ENCODE results near the gene IL17RC. TPM values are rescaled to one million over a fixed set of nuclear protein-coding genes. Genes with fewer than 3 reads are reported as not detected.

Gene IL17RC
- total RNA-seq, 1 experiment from 2014 or later: 17.6 TPM

DNA sequence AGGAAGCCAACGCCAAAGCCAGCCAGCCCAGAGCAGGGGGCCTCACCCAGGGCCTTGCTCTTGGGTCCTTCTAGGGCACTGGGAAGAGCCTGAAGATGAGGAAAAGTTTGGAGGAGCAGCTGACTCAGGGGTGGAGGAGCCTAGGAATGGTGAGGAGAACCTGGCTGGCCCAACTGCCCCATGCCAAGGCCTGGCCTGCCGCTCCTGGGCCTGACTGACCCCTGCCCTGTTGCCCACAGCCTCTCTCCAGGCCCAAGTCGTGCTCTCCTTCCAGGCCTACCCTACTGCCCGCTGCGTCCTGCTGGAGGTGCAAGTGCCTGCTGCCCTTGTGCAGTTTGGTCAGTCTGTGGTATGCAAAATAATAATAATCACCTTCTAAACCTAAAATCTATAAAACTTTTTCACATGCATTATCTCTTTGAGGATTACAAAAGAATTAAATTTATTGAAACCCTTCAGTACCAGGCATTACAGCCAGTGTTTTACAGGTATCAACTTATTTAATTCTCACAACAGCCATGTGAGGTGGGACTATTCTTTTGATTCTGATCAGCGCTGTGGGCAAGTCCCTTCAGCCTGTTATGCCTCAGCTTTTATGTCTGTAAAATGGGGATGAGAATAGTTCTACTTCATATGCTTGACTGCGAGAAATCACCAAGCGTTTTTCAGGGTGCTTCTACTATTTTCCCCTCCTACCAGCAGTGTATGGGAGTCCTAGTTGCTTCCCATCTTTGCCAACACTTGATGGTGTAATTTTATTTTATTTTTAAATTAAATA lies 1.6 kb downstream of the IL17RC start (continued):
- no peak for TF ChIP-seq FOSL1 (IDR thresholded peaks at IDR 0.05; ENCODE audit: low read depth)
- TF ChIP-seq, protein P1, sequence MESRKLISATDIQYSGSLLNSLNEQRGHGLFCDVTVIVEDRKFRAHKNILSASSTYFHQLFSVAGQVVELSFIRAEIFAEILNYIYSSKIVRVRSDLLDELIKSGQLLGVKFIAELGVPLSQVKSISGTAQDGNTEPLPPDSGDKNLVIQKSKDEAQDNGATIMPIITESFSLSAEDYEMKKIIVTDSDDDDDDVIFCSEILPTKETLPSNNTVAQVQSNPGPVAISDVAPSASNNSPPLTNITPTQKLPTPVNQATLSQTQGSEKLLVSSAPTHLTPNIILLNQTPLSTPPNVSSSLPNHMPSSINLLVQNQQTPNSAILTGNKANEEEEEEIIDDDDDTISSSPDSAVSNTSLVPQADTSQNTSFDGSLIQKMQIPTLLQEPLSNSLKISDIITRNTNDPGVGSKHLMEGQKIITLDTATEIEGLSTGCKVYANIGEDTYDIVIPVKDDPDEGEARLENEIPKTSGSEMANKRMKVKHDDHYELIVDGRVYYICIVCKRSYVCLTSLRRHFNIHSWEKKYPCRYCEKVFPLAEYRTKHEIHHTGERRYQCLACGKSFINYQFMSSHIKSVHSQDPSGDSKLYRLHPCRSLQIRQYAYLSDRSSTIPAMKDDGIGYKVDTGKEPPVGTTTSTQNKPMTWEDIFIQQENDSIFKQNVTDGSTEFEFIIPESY (IDR thresholded peaks at IDR 0.05; ENCODE audit: extremely low read depth, insufficient replicate concordance, low read length): no peak
- TF ChIP-seq, protein P2, sequence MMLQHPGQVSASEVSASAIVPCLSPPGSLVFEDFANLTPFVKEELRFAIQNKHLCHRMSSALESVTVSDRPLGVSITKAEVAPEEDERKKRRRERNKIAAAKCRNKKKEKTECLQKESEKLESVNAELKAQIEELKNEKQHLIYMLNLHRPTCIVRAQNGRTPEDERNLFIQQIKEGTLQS (IDR thresholded peaks at IDR 0.05): no peak
- no peak for TF ChIP-seq EZH2phosphoT487 (IDR thresholded peaks at IDR 0.05; ENCODE audit: borderline replicate concordance)

DNA sequence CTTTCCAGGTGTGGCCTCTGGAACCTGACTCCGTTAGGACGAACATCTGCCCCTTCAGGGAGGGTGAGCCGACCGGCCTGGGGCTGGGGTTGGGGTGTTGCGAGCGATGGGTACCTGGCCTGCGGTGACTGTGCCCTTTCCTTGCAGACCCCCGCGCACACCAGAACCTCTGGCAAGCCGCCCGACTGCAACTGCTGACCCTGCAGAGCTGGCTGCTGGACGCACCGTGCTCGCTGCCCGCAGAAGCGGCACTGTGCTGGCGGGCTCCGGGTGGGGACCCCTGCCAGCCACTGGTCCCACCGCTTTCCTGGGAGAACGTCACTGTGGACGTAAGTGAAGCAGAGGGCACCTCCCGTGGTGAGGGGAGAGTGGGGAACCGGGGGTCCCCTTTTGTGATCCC lies 11.3 kb downstream of the IL17RC start:
- ChIA-PET CTCF (no interaction called here), RAD21 (ENCODE audit: low non-redundant PET in 1 of 2, low total read pairs in 2 of 2, uncharacterized antibody in 2 of 2, unreplicated experiment in 2 of 2) (no interaction called here), POLR2A (no interaction called here)
- Histone ChIP-seq H3K27me3 (ENCODE audit: insufficient read depth, low read length) (no peaks in the 10 kb centered on the region), H3K4me1 (ENCODE audit: control insufficient read depth in 1 of 2, insufficient read depth in 2 of 2, low read length in 2 of 2) (peaks cover 3 to 10% of the 10 kb centered on the region in 2 experiments), H3K9ac (ENCODE audit: low read length) (no peak overlapping the region), H3K4me3 (replicated peaks in 1 of 2; ENCODE audit: low read depth in 1 of 2, low read length in 2 of 2) (no peak overlapping the region), H2AFZ (ENCODE audit: low read depth, low read length, poor library complexity, severe bottlenecking) (no peak overlapping the region), H3K9me2 (ENCODE audit: insufficient read depth) (no peaks in the 10 kb centered on the region), H3K27ac (ENCODE audit: low read depth, low read length) (no peak overlapping the region), H4K20me1 (ENCODE audit: insufficient read depth) (no peaks in the 10 kb centered on the region), H3K36me3 (ENCODE audit: control insufficient read depth in 1 of 2, insufficient read depth in 2 of 2, low read length in 2 of 2) (peaks cover 0 to 4% of the 10 kb centered on the region in 2 experiments; a peak in 1 of 4 replicates), H3K9me3 (ENCODE audit: control insufficient read depth in 1 of 2, insufficient read depth in 1 of 2, low read depth in 1 of 2, low read length in 2 of 2) (no peaks in the 10 kb centered on the region), H3K4me2 (ENCODE audit: low read length) (no peak overlapping the region), H3K79me2 (ENCODE audit: insufficient read depth, low read length) (no peaks in the 10 kb centered on the region)
- TF ChIP-seq SIN3A (IDR thresholded peaks at IDR 0.05; ENCODE audit: low read depth) (no peak), EZH2phosphoT487 (IDR thresholded peaks at IDR 0.05; ENCODE audit: borderline replicate concordance) (no peak)
- no peak for ATAC-seq
- intact Hi-C loops (cut with micrococcal nuclease): no loop called here
- DNase-seq (ENCODE audit: low read depth, low spot score): no peak
- no TSS peak for BruUV-seq (replicated peaks)
